NCI-H1105 treated with DMSO at 0.1 percent for 48 hours (cell line): ENCODE measurements around the gene LTA.
"Not testable (repeated sequence)": the region's sequence is repeated elsewhere in the genome, so short reads cannot be mapped to it uniquely, and the experiment has no call there.

Experiments
- DNase-seq: peaks from one replicate; lab custom pipeline; 2025; lab: John Stamatoyannopoulos, UW

LTA gene

GRCh38 chr6:31541658-31542521, 30.2 kb upstream of the LTA start, which contains the start of gene DDX39B:
DDX39B (minus strand) TSS chr6:31542003; CDS start chr6:31540532, 1,471 bp downstream.
- DNase-seq, result peak; percentile 98

- DNase-seq, result no peak
Observed at GRCh38 chr6:31543639-31544038, 28.4 kb upstream of the LTA start.

- no peak for DNase-seq
Observed at GRCh38 chr6:31544676-31545075, 27.4 kb upstream of the LTA start.

GRCh38 chr6:31545291-31545690, 26.8 kb upstream of the LTA start:
- no peak for DNase-seq

GRCh38 chr6:31546339-31546957, 25.6 kb upstream of the LTA start, which contains the start of gene ATP6V1G2:
ATP6V1G2 (minus strand) TSS chr6:31546608; CDS start chr6:31546559, 49 bp downstream.
- peak; percentile 97 for DNase-seq

GRCh38 chr6:31546958-31547726, 24.9 kb upstream of the LTA start, which contains the start of gene NFKBIL1:
NFKBIL1 (plus strand) TSS chr6:31547608; CDS start chr6:31547695, 87 bp downstream.
- DNase-seq, result peak; percentile 98

- DNase-seq, result no peak
Observed at GRCh38 chr6:31547727-31548543, 24.2 kb upstream of the LTA start.

GRCh38 chr6:31548544-31548873, 23.6 kb upstream of the LTA start:
- DNase-seq, result no peak

- not testable (repeated sequence) for DNase-seq
Observed at GRCh38 chr6:31551371-31551770, 20.7 kb upstream of the LTA start.

GRCh38 chr6:31556307-31556706, 15.8 kb upstream of the LTA start:
- DNase-seq, result no peak

- DNase-seq, result no peak
Observed at GRCh38 chr6:31557443-31558317, 14.4 kb upstream of the LTA start.

GRCh38 chr6:31558318-31558625, 13.8 kb upstream of the LTA start:
- no peak for DNase-seq

GRCh38 chr6:31558631-31559500, 13.2 kb upstream of the LTA start:
- no peak for DNase-seq

GRCh38 chr6:31559606-31559957, 12.5 kb upstream of the LTA start:
- no peak for DNase-seq

- DNase-seq, result no peak
Observed at GRCh38 chr6:31559958-31560696, 12.0 kb upstream of the LTA start.

GRCh38 chr6:31560697-31561058, 11.4 kb upstream of the LTA start:
- DNase-seq, result no peak

- DNase-seq, result no peak
Observed at GRCh38 chr6:31567531-31568370, 4.3 kb upstream of the LTA start.

GRCh38 chr6:31568537-31568961, 3.5 kb upstream of the LTA start:
- no peak for DNase-seq
